IPS-NIHi7 (cell line): ENCODE data around the gene KITLG.
"Not testable (repeated sequence)": the region's sequence is repeated elsewhere in the genome, so short reads cannot be mapped to it uniquely, and the experiment has no call there.

Experiments
- DNase-seq: peaks from one replicate; pipeline ENCODE4 v3.0.0; 2012; ENCODE audit warnings: mixed read lengths; ENCODE audit errors: extremely low spot score

Gene KITLG

GRCh38 chr12:88575361-88575970 lies 4.8 kb downstream of the KITLG start:
- no peak for DNase-seq

GRCh38 chr12:88574278-88574677 lies 6.0 kb downstream of the KITLG start:
- DNase-seq, result no peak

GRCh38 chr12:88573583-88573982 lies 6.7 kb downstream of the KITLG start:
- no peak for DNase-seq

- DNase-seq, result no peak
These were observed 7.3 kb downstream of the KITLG start for GRCh38 chr12:88572781-88573549.

GRCh38 chr12:88571543-88571942 lies 8.7 kb downstream of the KITLG start:
- no peak for DNase-seq

GRCh38 chr12:88570103-88570502 lies 10.2 kb downstream of the KITLG start:
- DNase-seq, result peak; percentile 23

- no peak for DNase-seq
These were observed 13.8 kb downstream of the KITLG start for GRCh38 chr12:88566430-88566829.

- DNase-seq, result no peak
These were observed 17.3 kb downstream of the KITLG start for GRCh38 chr12:88562846-88563582.

- no peak for DNase-seq
These were observed 18.1 kb downstream of the KITLG start for GRCh38 chr12:88562151-88562550.

- no peak for DNase-seq
These were observed 20.5 kb downstream of the KITLG start for GRCh38 chr12:88559772-88560171.

- DNase-seq, result no peak
These were observed 21.1 kb downstream of the KITLG start for GRCh38 chr12:88559199-88559598.

GRCh38 chr12:88558340-88558867 lies 21.9 kb downstream of the KITLG start:
- DNase-seq, result no peak

- no peak for DNase-seq
These were observed 24.0 kb downstream of the KITLG start for GRCh38 chr12:88556213-88556774.

- no peak for DNase-seq
These were observed 26.2 kb downstream of the KITLG start for GRCh38 chr12:88553941-88554658.

GRCh38 chr12:88552610-88553079 lies 27.6 kb downstream of the KITLG start:
- no peak for DNase-seq

- DNase-seq, result no peak
These were observed 30.3 kb downstream of the KITLG start for GRCh38 chr12:88549929-88550328.

GRCh38 chr12:88547949-88548348 lies 32.3 kb downstream of the KITLG start:
- not testable (repeated sequence) for DNase-seq

- no peak for DNase-seq
These were observed 33.4 kb downstream of the KITLG start for GRCh38 chr12:88546853-88547252.

GRCh38 chr12:88546226-88546625 lies 34.0 kb downstream of the KITLG start:
- DNase-seq, result no peak

- DNase-seq, result no peak
These were observed 35.0 kb downstream of the KITLG start for GRCh38 chr12:88544991-88545980.
